GM18498 (cell line): ENCODE data around the gene ZMYM2.
A peak's percentile ranks its signal among the peaks of the same experiment; 100 is the strongest.
"Not testable (repeated sequence)": the region's sequence is repeated elsewhere in the genome, so short reads cannot be mapped to it uniquely, and the experiment has no call there.

Experiments
- ATAC-seq: cut with Tn5 transposase; IDR thresholded peaks from one replicate; pipeline ENCODE4 v1.9.1; 2021; ENCODE audit warnings: mild to moderate bottlenecking, moderate library complexity; ENCODE audit not compliant: unreplicated experiment

The ZMYM2 gene

DNA sequence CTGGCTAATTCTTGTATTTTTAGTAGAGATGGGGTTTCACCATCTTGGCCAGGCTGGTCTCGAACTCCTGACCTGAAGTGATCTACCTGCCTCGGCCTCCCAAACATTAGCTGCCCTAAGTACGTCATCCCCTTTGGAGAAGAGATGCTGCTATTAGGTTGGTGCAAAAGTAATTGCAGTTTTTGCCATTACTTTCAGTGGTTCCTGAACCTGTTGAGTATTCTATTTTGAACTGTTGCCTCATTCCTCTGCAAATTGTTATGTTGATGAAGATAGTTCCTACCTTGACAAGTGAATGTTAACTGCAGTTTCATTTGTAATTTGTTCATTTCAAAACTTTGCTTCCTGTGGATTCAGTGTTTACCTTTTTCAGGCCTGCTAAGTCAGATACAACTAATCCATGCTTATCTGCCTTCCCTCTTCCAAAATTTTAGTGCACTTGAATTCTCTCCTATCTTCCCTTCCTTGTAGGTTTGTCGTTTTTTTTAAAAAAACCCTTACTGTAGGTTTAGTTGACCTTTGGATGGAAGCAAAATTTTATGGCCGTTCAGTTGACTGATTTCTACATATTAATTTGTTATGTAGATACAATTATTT lies 24.0 kb downstream of the ZMYM2 start:
- no peak for ATAC-seq

DNA sequence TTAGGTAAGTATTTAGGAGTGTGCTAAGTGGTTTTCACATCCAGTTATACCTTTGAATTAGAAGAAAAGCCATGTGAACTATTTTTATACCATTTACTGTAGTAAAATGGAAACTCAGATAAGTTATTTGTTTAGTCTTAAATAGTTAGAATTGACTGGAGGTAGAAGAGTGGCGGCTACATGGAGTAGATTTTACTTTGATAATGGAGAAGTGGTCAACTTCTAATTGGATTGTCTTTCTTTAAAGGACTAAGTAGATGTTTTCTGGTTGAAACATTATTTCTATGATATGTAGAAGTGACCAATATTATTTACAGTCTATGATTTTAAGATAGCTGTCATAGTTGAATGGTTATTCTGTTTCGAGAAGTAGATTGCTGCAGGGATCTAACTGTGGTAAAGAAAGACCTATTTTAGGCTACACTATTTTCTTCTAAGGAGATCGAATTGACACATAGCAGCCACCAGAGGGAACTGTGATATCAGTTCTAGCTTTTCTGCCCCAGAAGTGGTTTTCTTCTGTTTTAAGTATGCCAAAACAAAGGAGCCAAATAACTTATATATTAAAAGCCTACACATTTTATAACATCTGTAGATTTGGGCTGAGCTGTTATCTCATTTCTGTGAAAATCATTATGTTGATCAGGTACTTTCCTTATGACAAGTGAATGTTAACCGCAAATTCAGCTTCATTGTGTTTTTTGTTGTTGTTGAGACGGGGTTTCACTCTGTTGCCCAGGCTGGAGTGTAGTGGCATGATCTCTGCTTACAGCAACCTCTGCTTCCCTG lies 26.1 kb downstream of the ZMYM2 start:
- peak; percentile 74 for ATAC-seq

DNA sequence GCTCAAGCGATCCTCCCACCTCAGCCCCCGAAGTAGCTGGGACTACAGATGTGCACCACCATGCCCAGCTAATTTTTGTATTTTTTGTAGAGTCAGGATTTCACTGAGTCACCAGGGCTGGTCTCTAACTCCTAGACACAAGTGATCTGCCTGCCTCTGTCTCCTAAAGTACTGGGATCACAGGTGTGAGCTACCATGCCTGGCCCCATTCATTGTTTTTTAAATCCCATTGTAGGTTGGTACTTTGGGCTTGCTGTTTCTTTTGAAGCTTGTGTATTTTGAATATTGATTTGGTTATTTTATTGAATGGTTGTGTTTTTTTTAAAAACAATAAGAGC lies 26.7 kb downstream of the ZMYM2 start:
- ATAC-seq: no peak

DNA sequence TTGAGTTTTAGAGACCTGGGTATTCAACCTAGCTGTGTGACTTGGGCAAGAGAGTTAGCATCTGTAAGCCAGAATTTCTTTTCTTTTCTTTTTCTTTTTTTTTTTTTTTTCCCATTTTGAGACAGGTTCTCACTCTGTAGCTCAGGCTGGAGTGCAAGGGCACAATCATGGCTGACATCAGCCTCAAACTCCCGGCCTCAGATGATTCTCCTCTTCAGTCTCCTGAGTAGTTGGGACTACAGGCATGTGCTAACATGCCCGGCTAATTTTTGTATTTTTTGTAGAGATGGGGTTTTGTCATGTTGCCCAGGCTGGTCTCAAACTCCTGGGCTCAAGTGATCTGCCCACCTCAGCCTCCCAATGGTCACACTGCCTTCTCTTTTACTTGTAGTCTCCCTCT lies 33.0 kb downstream of the ZMYM2 start:
- no peak for ATAC-seq

DNA sequence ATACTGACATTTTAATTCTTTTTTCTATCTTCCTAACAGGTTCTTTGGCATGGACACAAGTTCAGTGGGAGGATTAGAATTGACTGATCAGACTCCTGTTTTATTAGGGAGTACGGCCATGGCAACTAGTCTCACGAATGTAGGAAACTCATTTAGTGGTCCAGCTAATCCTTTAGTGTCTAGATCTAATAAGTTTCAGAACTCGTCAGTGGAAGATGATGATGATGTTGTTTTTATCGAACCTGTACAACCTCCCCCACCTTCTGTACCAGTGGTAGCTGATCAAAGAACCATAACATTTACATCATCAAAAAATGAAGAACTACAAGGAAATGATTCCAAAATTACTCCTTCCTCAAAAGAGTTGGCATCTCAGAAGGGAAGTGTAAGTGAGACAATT lies 34.5 kb downstream of the ZMYM2 start:
- no peak for ATAC-seq

DNA sequence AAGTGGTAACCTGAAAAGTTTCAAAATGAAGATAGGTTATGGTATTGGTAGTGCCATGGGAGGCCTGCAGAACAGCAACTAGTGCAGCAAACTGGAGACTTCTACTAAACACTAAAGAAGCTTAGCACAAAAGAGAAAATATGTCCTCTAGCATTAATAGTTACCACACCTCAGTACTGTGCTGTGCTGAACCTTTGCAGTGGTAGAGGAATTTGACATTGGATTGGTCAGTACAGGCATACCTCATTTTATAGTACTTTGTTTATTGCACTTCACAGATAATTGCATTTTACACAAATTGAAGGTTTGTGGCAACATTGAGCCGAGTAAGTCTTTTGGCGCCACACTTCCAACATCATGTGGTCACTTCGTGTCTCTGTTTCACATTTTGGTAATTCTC lies 40.4 kb downstream of the ZMYM2 start:
- no peak for ATAC-seq

DNA sequence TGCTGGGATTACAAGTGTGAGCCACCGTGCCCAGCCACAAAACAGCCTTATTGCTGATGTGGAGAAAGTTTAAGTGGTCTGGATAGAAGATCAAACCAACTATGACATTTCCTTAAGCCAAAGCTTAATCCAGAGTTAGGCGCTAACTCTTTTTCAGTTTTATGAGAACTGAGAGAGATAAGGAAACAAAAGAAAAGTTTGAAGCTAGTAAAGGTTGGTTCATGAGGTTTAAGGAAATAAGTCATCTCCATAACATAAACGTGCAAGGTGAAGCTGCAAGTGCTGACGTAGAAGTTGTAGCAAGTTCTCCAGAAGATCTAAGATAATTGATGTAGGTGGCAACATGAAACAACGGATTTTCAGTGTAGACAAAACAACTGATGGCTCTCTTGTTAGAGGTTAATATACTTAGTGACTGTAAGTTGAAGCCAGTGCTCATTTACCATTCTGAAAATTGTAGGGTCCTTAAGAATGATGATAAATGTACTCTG lies 41.6 kb downstream of the ZMYM2 start:
- ATAC-seq: no peak

DNA sequence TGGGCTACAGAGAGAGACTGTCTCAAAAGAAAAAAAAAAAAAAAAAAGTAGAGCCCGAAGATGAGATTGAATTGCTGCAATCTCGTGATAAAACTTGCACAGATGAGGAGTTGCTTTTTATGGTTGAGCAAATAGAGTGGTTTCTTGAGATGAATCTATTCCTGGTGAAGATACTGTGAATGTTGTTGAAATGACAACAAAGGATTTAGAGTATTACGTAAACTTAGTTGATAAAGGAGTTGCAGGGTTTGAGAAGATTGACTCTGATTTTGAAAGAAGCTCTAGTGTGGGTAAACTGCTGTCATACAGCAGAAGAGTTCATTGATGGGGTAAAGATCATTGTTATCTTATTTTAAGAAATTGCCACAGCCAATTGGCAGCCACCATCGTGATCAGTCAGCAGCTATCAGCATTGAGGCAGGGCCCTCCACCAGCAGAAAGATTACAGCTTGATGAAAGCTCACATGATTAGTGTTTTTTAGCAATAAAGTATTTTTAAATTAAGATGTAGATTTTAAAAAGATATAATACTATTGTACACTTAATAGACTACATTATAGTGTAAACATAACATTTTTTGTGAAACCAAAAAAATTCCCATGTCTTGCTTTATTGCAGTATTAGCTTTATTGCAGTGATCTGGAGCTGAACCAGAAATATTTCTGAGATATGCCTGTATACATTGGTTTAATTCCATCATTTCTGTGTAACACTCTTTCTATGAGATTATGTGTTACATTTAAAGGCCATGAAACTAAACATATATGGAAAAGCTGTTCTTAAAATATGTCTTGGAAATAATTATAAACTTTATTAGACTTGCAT lies 43.1 kb downstream of the ZMYM2 start:
- ATAC-seq: no peak

DNA sequence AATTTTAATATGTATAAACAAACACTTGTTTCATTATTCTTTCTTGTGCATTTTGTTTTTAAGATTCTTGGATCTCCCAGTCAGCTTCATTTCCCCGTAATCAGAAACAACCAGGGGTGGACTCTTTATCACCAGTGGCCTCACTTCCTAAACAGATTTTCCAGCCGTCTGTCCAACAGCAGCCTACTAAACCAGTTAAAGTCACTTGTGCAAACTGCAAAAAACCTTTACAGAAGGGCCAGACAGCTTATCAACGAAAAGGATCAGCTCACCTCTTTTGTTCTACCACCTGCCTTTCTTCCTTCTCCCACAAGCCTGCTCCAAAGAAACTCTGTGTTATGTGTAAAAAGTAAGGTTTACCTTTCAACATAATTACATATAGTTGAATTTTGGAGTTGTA lies 44.3 kb downstream of the ZMYM2 start:
- no peak for ATAC-seq

DNA sequence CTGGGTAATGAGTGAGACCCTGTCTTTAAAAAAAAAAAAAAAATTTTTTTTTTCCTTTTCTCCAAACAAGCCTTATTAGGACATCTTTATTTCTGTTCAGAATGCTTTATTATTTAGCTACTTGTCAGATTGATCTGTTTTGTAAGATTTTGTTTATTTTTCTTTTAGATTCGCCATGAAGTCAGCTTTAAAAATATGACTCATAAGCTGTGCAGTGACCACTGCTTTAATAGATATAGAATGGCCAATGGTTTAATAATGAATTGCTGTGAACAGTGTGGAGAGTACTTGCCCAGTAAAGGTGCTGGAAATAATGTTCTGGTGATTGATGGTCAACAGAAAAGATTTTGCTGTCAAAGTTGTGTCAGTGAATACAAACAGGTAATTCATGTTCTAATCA lies 47.7 kb downstream of the ZMYM2 start:
- ATAC-seq: no peak

DNA sequence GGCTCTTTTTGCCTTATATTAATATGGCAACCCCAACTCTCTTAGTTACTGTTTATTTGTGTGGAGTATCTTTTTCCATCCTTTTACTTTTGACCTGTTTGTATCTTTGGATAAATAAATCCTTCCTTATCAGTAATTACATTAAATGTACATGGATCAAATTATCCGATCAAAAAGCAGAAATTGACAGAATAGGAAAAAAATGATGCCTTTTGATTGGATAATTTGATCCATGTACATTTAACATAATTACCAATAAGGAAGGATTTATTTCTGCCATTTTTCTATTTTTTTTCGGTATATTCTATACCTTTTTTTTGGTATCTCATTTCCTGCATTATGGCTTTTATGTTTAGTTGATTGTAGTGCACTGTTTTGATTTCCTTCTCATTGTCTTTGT lies 57.2 kb downstream of the ZMYM2 start:
- no peak for ATAC-seq

DNA sequence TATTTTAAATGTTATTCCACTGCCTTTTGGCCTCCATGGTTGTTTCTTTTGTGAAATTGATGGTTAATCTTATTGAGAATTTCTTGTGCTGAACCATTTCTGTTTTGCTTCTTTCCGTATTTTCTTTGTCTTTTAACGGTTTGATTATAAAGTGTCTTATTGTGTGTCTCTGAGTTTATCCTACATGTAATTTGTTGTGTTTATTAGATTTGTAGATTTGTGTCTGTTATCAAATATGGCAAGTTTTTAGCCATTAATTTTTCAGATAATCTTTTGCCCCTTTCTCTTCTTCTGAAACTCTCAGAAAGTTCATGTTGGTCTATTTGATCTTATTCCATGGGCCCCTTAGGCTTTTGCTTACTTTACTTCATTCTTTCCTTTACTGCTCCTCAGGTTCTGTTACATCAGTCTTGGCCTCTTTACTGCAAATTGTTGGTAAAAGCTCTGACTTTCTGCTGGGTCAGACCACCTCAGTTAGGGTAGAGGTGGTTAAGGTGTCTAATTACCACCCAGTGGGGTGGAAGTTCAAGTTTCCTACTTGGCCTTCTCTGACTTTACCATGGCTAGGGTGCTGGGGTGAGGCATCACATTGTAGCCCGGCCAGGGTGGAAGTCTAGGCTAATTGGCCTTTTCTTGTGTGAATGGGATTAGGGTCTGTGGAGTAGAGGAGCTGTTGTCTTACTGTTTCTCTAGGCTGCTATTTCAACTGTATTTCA lies 58.3 kb downstream of the ZMYM2 start:
- no peak for ATAC-seq

DNA sequence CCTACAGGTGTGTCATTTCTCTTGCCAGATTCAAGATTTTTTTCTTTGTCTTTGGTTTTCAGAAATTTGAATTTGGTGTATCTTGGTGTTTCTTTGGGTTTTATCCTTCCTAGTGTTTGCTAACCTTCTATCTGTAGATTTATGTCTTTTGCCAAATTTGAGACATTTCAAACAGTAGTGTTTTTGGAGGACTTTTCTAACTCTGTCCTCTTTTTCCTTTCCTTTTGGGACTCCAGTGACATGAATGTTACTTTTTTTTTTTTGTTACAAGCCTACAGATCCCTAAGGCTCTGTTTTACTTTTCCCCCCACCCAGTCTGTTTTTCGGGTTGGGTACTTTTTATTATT lies 58.8 kb downstream of the ZMYM2 start:
- no peak for ATAC-seq

DNA sequence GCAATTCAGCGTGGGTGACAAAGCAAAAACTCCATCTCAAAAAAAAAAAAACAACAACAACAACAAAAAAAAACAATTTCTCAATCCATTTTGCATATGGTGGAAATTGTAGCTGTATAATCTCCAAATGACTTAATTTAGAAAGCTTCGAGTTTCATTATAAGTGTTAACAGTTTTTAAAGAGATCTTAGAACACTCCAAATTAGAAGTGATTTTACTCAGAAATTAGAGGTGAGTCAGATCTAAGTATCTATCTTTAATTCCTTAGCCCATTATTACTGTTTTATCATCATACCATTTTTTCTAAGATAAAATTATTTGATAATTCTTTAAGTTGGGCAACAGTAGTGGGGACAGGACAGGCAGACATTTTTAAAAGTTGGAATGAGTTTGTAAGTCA lies 60.5 kb downstream of the ZMYM2 start:
- ATAC-seq: no peak

DNA sequence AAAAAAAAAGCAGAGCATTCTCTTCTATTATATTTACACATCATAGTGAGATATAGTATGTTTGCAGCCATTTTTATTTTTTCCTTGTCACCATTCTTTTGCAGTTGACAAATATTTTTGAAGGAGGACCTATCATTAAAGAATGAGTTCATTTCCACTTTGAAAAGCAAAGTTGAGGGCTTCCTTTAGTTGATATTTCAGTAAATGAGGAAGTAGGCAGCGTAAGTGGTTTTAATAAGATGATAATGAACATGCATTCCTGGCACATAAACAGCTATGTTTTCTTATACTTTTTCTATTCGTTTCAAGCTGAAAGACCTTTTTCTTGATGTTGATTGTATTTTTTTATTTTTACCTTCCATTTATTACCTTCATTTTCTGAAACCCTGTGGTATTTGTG lies 66.2 kb downstream of the ZMYM2 start:
- no peak for ATAC-seq

DNA sequence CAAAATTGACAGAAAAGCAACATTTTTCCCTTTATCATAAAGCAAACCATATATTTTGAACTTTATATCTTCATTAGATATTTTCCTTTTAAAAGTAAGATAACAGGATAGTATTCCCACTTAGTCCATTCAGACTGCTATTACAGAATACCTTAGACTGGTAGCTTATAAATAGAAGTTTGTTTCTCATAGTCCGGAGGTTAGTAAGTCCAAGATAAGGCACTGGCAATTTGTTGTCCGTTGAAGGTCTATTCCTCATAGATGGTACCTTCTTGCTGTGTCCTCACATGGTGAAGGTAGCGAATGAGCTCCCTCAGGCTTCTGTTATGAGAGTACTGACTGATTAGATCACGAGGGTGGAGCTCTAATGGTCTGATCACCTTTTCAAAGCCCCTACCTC lies 70.4 kb downstream of the ZMYM2 start:
- ATAC-seq: no peak

DNA sequence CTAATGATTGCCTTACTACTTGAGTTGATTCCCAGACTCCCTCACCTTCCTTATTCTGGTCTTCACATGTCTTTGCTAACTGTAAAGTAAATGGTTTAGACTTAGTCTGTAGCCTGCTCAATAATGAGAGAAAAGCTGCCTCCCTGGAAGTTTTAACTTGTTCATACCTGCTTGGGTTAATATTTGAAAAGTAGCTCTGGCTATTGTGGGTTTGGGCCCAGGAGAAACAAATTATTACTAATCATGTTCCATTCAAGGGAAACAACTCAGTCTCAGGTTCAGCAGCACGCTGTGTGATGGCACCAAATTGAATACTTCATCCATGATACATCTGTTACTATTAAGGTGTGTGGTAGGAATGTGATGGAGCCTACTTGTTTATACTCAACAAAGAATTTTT lies 75.0 kb downstream of the ZMYM2 start:
- no peak for ATAC-seq

DNA sequence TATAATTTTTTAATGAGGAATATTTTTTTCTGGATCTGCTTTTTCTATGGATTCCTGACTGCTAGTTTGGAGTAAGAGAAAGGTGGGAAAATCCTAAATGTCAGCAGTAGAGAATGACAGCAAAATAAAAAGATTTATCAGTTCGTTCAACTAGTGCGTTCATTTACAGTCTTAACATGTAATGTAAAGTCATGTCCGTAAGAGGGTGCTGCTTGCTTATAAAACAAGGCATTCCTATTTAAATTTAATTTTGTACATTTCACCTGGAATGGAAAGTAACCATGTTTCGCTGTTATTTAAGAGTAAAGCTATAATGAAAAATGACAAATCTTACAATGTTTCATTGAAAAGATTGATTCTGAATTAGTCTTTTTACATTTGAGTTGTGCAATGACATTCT lies 76.6 kb downstream of the ZMYM2 start:
- no peak for ATAC-seq

DNA sequence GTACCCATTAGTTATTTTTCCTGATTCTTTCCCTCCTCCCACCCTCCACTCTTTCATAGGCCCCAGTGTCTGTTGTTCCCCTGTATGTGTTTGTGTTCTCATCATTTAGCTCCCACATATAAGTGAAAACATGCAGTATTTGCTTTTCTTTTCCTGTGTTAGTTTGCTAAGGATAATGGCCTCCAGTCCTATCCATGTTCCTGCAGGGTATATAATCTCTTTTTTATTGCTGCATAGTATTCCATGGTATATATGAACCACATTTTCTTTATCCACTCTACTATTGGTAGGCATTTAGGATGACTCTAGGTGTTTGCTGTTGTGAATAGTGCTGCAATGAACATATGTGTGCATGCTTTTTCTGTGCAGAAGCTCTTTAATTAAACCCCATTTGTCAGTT lies 79.4 kb downstream of the ZMYM2 start:
- ATAC-seq: no peak

DNA sequence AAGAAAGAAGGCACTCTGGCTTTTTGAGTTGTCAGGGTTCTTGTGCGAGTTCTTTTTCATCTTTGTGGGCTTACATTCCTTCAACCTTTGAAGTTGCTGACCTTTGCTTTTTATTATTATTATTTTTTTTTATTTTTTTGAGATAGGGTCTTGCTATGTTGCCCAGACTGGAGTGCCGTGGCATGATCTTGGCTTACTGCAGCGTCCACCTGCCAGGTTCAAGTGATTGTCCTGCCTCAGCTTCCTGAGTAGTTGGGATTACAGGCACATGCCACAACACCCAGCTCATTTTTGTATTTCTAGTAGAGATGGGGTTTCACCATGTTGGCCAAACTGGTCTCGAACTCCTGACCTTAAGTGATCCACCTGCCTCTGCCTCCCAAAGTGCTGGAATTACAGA lies 84.1 kb downstream of the ZMYM2 start:
- ATAC-seq: not testable (repeated sequence)

DNA sequence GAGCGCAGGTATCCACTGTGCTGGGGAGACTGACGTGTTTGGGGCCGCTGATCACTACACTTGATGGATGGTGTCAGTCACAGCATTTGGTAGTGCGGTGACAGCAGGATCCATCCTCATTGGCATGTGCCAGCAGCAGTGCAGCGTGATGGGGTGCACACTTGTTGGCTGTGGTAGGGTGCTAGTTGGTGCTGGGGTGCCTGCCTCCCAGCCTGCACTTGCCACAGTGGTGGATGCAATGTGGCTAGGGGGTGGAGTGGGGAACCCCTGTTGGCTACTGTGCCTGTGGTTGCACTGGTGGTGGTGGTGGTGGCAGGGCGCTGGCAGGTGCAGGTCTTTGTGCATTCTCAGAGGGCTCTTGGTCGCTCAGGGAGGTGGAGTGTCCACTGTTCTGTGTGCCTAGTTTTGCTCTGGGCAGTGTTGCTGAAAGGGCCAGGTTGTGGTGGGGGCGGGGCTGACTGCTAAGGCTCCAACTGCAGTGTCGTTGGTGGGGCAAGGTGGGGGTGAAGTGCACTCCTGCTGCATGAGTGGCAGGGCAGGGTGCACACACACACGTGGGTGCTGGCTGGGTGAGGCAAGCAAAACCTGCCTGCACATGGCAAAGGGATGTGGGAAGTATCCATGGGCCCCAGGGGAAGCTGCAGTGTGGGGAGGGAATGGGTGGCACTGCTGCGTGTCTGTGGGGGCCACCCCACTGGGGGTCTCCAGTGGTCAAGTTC lies 84.8 kb downstream of the ZMYM2 start:
- no peak for ATAC-seq
